Gastroesophageal sphincter (tissue), 4 donors: ENCODE results near the gene POU2F1. TPM values are rescaled to one million over a fixed set of nuclear protein-coding genes. Genes with fewer than 3 reads are reported as not detected.

ENCODE experiments used
- ATAC-seq: fragments of 150-250 bp; one replicate; pipeline ENCODE4 v1.9.1; 2016; ENCODE audit warnings: mild to moderate bottlenecking, moderate library complexity
- H3K27ac ChIP-seq, 4 donors: fragments of 200-600 bp; sonication (generic) in 3 of 4; 1 replicate in 3 of 4; 2 replicates in 1 of 4; pipeline ENCODE4 v1.5.1; 2016 to 2019
- H3K27me3 ChIP-seq: fragments of 200-600 bp; sonication (generic); one replicate; pipeline ENCODE4 v1.5.1; 2019
- H3K36me3 ChIP-seq, 2 donors: fragments of 200-600 bp; sonication (generic); one replicate each; pipeline ENCODE4 v1.5.1; 2019; ENCODE audit warnings: control low read depth in 1 of 2
- H3K4me1 ChIP-seq, 3 donors: fragments of 200-600 bp; sonication (generic); 1 replicate in 2 of 3; 2 replicates in 1 of 3; pipeline ENCODE4 v1.5.1; 2016 to 2019; ENCODE audit warnings: control low read depth in 2 of 3
- H3K4me3 ChIP-seq, 2 donors: fragments of 200-600 bp; sonication (generic); one replicate each; pipeline ENCODE4 v1.5.1; 2019; ENCODE audit warnings: mild to moderate bottlenecking in 1 of 2, moderate library complexity in 1 of 2
- H3K9me3 ChIP-seq, 3 donors: fragments of 200-600 bp; sonication (generic); one replicate each; pipeline ENCODE4 v1.5.1; 2017 to 2019; ENCODE audit warnings: control low read depth in 2 of 3
- EP300 ChIP-seq: sonication (generic); formaldehyde crosslinking; IDR thresholded peaks from one replicate; pipeline ENCODE4 v1.6.1; 2017; ENCODE audit warnings: antibody characterized with exemption, mild to moderate bottlenecking
- POLR2A ChIP-seq, 2 donors: fragments of 450-650 bp; IDR thresholded peaks; one replicate each; pipeline ENCODE4 v1.6.1; 2017; ENCODE audit warnings: antibody characterized with exemption in 2 of 2, mild to moderate bottlenecking in 2 of 2, moderate library complexity in 1 of 2
- POLR2AphosphoS5 ChIP-seq: sonication (generic); formaldehyde crosslinking; IDR thresholded peaks from one replicate; pipeline ENCODE4 v1.6.1; 2017; ENCODE audit warnings: antibody characterized with exemption
- WGBS, 2 donors: methylation state at CpG; one replicate each; pipeline ENCODE4 v1.1.5; 2018; ENCODE audit warnings: low coverage in 1 of 2; 5-methylcytosine and 5-hydroxymethylcytosine counted together
- total RNA-seq, 4 donors: library from RNA; depleted of rRNA; stranded (reverse); fragments of >200 nt; gene quantifications; one replicate each; pipeline ENCODE4 v1.1.0, GENCODE V29; 2016
- TF ChIP-seq, protein P1 (sequence below), 4 experiments: fragments of 200-600 bp in 2 of 4; fragments of 450-650 bp in 2 of 4; sonication (generic) in 1 of 4; IDR thresholded peaks; one replicate each; pipeline ENCODE4 v1.5.1; 2017 to 2019; ENCODE audit warnings: antibody characterized with exemption in 4 of 4, mild to moderate bottlenecking in 2 of 4, moderate library complexity in 2 of 4

The POU2F1 gene
- total RNA-seq, 4 donors from 2014 or later: 8.0 to 15.7 (median 10.2) TPM

DNA sequence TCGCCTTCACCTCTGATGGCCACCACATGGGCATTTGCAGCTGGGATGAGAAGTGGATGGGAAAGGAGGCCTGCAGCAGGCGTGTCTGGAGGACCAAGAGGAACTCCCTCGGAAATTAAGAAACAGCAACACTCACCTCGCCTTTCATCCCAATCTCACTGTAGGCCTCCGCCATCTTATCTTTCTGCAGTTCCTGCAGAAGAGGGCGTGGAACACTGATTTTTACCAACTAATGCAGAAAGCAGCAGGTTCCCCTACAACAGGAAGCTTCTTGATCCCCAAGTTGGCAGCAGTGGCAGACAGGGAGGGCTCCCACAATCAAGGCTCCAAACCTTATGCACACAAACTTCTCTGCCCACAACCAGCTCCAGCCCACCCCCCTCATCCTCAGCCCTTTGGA is 213.2 kb downstream of the POU2F1 start:
- Histone ChIP-seq H3K9me3 (no peaks in the 10 kb centered on the region), H3K4me3 (no peak overlapping the region), H3K27ac (no peak overlapping the region), H3K4me1 (peaks cover 0 to 1% (median 0%) of the 10 kb centered on the region in 3 donors), H3K27me3 (peaks cover 12% of the 10 kb centered on the region), H3K36me3 (no peaks in the 10 kb centered on the region)
- no peak for TF ChIP-seq EP300
- 92% methylated on average over 4 of the region's 6 CpGs; no CpG with 5 or more reads in 1 of the 2 donors for WGBS, 2 donors
- no peak for ATAC-seq

DNA sequence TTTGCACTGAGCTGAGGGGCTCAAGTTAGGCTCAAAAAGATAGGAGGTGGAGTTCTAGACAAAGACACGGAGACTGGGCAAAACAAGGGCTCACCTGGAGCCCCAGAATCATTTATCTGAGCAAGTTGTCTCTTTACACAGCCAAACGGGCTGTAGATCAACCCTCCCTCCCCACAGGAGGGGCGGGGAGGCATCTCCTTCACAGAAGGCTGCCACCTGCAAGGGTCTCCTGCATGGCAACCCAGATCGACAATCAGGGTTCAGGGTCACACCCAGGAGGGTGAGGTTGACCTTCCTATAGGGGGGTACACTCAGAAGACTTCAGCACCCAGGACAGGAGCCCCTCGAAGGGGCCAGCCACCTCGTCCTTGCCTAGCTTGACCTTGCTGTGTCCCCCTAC is 213.6 kb downstream of the POU2F1 start:
- no peaks in the 10 kb centered on the region for H3K36me3 ChIP-seq
- WGBS, 2 donors: 93% methylated on average over 3 of the region's 6 CpGs; no CpG with 5 or more reads in 1 of the 2 donors
- H3K27me3 ChIP-seq: peaks cover 17% of the 10 kb centered on the region
- H3K27ac ChIP-seq: no peak overlapping the region
- peaks cover 0 to 5% (median 2%) of the 10 kb centered on the region in 3 donors for H3K4me1 ChIP-seq
- no peak for TF ChIP-seq POLR2AphosphoS5
- no peak for TF ChIP-seq EP300
- TF ChIP-seq POLR2A (IDR thresholded peaks at IDR 0.05): no peak
- ATAC-seq: no peak
- no peak overlapping the region for H3K4me3 ChIP-seq
- H3K9me3 ChIP-seq: no peaks in the 10 kb centered on the region

DNA sequence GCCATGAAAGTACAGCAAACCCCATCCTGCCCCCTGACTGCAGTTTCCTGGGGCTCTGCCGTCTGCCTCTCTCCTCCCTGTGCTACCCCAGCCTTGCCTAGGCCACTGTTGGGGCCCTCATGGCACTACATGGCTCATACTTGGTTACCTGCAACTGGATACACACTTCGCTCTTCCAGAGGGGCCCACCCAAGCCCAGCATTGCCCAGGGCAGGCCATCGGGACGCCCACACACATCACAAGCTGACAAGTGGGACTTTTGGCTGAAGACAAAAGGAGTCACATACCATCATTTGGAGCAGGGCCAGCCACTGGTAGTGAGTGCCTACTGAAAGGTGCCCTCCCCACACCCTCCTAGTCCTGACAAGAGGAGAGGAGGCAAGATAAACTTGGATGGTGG is 214.8 kb downstream of the POU2F1 start:
- H3K9me3 ChIP-seq: no peaks in the 10 kb centered on the region
- H3K27me3 ChIP-seq: peaks cover 24% of the 10 kb centered on the region
- TF ChIP-seq, protein P1, sequence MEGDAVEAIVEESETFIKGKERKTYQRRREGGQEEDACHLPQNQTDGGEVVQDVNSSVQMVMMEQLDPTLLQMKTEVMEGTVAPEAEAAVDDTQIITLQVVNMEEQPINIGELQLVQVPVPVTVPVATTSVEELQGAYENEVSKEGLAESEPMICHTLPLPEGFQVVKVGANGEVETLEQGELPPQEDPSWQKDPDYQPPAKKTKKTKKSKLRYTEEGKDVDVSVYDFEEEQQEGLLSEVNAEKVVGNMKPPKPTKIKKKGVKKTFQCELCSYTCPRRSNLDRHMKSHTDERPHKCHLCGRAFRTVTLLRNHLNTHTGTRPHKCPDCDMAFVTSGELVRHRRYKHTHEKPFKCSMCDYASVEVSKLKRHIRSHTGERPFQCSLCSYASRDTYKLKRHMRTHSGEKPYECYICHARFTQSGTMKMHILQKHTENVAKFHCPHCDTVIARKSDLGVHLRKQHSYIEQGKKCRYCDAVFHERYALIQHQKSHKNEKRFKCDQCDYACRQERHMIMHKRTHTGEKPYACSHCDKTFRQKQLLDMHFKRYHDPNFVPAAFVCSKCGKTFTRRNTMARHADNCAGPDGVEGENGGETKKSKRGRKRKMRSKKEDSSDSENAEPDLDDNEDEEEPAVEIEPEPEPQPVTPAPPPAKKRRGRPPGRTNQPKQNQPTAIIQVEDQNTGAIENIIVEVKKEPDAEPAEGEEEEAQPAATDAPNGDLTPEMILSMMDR (IDR thresholded peaks at IDR 0.05): no peak
- TF ChIP-seq POLR2AphosphoS5 (no peak), EP300 (no peak), POLR2A (IDR thresholded peaks at IDR 0.05) (no peak)
- H3K4me3 ChIP-seq: no peak overlapping the region
- no peak for ATAC-seq
- no peak overlapping the region for H3K27ac ChIP-seq
- peaks cover 0 to 10% (median 7%) of the 10 kb centered on the region in 3 donors for H3K4me1 ChIP-seq
- WGBS, 2 donors: 83% methylated on average over 1 of the region's 4 CpGs; no CpG with 5 or more reads in 1 of the 2 donors
- H3K36me3 ChIP-seq: no peaks in the 10 kb centered on the region

DNA sequence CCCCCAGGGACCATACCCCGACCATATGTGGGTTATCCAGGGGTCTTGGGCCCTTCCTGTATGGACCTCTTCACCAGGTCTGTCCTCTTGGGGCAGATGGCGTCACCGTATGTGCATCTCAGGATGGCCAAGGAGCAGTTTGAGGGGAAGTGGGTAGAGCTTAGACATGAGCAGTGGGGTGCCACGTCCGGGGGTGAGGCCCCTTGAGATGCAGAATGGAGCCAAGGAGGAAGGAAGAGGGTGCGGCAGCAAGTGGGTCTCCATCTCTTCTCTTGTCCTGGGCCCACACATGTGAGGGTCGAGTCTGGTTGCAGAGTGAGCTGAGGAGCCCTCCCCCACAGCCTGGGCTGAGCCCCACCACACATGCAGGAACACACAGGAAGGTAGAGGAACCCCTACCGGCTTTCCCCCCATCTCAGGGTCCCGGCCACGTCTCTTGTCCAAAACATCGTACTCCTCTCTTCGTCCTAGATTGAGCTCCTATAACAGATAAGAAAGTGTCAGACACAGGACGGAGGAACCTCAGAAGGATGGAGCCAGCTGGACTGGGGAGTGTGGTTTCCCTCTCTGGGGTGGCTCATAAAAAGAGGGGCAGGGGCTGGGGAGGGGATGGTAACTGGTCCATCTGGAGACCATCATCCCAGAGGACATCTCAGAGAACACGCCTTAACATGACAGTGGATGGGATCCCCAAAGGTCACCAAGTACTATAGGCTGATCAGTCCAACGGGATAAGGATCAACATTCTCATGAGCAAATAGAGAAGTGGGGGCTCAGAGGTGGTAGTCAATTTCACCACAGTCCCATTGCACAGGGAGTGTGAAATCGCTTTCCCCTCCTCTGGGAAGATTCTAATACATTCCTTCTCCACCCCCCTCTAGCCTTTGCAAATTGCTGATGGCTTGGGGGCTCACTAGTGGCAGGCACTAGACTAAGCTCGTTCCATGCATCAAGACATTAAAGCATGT is 217.8 kb downstream of the POU2F1 start:
- H3K4me1 ChIP-seq: peaks cover 0 to 14% (median 7%) of the 10 kb centered on the region in 3 donors
- H3K9me3 ChIP-seq: no peaks in the 10 kb centered on the region
- WGBS, 2 donors: 86 to 100% methylated on average over 3 to 14 of the region's 17 CpGs
- H3K27ac ChIP-seq: no peak overlapping the region
- no peaks in the 10 kb centered on the region for H3K36me3 ChIP-seq
- TF ChIP-seq EP300: no peak
- TF ChIP-seq, protein P1 (IDR thresholded peaks at IDR 0.05): no peak
- TF ChIP-seq POLR2A (IDR thresholded peaks at IDR 0.05): no peak
- TF ChIP-seq POLR2AphosphoS5: no peak
- peaks cover 24% of the 10 kb centered on the region for H3K27me3 ChIP-seq
- H3K4me3 ChIP-seq: no peak overlapping the region
- ATAC-seq: no peak

DNA sequence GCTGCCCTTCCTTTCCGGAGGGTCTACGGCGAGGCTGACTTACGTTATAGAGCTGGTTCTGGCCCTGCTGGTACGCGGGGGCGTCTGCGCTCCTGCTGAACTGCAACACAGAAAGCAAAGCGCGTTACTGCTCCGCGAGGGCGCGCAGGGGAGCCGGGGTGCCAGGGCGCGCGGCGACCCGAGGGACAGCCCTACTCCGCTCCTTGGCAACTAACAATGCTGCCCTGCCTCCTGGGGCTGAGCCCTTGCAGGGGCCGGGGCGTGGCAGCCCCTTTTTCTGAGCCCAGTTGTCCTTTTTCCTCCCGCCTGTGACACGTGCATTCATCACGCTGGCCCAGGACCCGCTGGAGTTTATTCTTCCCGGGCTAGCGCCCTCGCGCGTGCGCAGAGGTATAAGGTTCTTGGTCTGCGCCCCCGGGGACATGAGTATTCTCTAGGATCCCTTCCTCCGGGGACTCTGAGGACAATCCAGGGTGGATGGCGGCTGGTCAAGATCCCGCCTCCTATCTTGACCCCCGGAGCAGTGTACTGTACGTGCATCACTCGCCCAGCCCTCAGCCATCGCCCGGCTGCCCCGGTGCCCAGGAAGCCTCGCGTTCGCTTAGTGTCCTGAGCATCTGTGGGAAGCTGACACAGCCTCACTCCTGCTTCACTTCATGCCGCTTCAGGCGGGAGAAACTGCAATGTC is 218.8 kb downstream of the POU2F1 start:
- peaks cover 0 to 14% (median 7%) of the 10 kb centered on the region in 3 donors for H3K4me1 ChIP-seq
- no peak overlapping the region for H3K27ac ChIP-seq
- H3K9me3 ChIP-seq: no peaks in the 10 kb centered on the region
- peak overlapping the region in 1 of 2 donors; percentile 45 for H3K4me3 ChIP-seq
- TF ChIP-seq, protein P1 (IDR thresholded peaks at IDR 0.05): no peak
- TF ChIP-seq POLR2A (IDR thresholded peaks at IDR 0.05) (no peak), EP300 (no peak), POLR2AphosphoS5 (no peak)
- ATAC-seq: no peak
- WGBS, 2 donors: 3 to 10% methylated on average over 4 to 6 of the region's 49 CpGs
- H3K27me3 ChIP-seq: peaks cover 23% of the 10 kb centered on the region
- H3K36me3 ChIP-seq: no peaks in the 10 kb centered on the region
